ENCODE data around the gene PBX3. TPM values are rescaled to one million over a fixed set of nuclear protein-coding genes. Genes with fewer than 3 reads are reported as not detected.
"Not testable (repeated sequence)": the region's sequence is repeated elsewhere in the genome, so short reads cannot be mapped to it uniquely, and the experiment has no call there.

Gene PBX3
- total RNA-seq, 4 donors from 2014 or later: 25.7 to 71.5 (median 45.1) TPM

DNA sequence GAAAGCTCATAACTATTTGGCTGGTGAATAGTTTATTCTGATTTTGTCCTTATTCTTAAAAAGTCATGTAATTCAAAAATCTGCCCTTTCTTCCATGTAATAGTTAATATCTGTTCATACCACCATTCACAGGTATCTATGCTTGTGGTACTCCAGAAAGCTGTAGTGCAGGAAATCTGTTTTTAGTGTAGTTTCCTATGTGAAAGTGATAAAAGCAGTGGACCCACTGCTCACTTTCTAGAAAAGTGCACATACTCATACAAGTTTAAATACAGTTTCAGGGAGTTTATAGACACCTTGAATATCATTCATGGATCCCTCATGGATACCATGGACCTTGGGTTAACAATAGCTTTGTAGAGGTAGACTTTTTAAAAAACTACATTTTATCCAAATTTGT is 20.2 kb downstream of the PBX3 start:
- no peaks in the 10 kb centered on the region for H3K9me3 ChIP-seq
- H3K27ac ChIP-seq: no peak overlapping the region
- no peak for TF ChIP-seq EP300 (IDR thresholded peaks at IDR 0.05)
- no peak for TF ChIP-seq POLR2AphosphoS5 (IDR thresholded peaks at IDR 0.05)
- TF ChIP-seq, protein P1, sequence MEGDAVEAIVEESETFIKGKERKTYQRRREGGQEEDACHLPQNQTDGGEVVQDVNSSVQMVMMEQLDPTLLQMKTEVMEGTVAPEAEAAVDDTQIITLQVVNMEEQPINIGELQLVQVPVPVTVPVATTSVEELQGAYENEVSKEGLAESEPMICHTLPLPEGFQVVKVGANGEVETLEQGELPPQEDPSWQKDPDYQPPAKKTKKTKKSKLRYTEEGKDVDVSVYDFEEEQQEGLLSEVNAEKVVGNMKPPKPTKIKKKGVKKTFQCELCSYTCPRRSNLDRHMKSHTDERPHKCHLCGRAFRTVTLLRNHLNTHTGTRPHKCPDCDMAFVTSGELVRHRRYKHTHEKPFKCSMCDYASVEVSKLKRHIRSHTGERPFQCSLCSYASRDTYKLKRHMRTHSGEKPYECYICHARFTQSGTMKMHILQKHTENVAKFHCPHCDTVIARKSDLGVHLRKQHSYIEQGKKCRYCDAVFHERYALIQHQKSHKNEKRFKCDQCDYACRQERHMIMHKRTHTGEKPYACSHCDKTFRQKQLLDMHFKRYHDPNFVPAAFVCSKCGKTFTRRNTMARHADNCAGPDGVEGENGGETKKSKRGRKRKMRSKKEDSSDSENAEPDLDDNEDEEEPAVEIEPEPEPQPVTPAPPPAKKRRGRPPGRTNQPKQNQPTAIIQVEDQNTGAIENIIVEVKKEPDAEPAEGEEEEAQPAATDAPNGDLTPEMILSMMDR (IDR thresholded peaks at IDR 0.05): no peak
- TF ChIP-seq POLR2A (IDR thresholded peaks at IDR 0.05): no peak
- no peaks in the 10 kb centered on the region for H3K27me3 ChIP-seq
- H3K4me1 ChIP-seq: peaks cover 22% of the 10 kb centered on the region
- no peak for DNase-seq (ENCODE audit: low spot score in 2 of 2)
- H3K36me3 ChIP-seq: no peaks in the 10 kb centered on the region
- H3K4me3 ChIP-seq: no peak overlapping the region

DNA sequence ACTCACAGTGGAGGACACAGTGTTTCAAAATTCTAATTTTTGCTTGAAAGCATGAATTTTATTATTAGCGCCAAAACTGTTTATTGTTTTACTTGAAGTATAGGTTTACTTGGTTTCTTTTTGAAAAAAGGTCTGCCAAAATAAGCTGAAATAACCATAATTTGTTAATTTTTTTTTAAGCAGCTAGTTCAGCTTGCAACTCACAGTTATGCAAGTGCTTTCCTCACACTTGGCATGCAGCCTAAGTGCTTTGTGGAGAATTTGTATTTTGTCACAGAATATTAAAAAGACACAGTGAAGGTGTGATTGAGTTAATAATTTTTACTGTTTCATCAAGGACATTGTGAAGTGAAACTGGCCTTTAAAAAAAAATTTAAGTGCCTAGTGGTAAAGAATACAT is 21.6 kb downstream of the PBX3 start:
- H3K27me3 ChIP-seq: no peaks in the 10 kb centered on the region
- no peak overlapping the region for H3K27ac ChIP-seq
- H3K9me3 ChIP-seq: no peaks in the 10 kb centered on the region
- peaks cover 11% of the 10 kb centered on the region for H3K4me1 ChIP-seq
- 98% methylated on average over 1 of the region's 1 CpG for WGBS
- no peaks in the 10 kb centered on the region for H3K36me3 ChIP-seq
- no peak for DNase-seq (ENCODE audit: low spot score in 2 of 2)
- no peak for TF ChIP-seq POLR2AphosphoS5 (IDR thresholded peaks at IDR 0.05)
- no peak for TF ChIP-seq POLR2A (IDR thresholded peaks at IDR 0.05)
- TF ChIP-seq, protein P1 (IDR thresholded peaks at IDR 0.05): no peak
- no peak for TF ChIP-seq EP300 (IDR thresholded peaks at IDR 0.05)
- no peak overlapping the region for H3K4me3 ChIP-seq

DNA sequence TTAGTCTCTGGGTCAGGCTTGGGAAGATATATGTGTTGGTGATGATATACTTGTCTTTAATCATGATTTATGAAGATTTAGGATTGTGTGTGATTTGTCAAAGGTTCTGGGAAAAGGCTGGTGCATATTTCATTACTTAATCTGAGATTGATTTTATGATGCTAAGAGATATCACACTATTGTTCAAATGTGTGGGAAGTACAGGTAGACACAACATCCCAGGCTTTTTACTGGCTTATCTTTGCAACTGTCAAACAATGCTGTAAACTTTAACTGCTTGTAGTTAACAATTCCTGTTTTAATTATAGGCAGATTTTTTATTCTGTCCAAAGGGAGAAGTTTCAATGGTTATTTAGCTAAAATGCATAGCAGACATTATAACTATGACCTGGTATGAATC is 23.9 kb downstream of the PBX3 start:
- TF ChIP-seq POLR2AphosphoS5 (IDR thresholded peaks at IDR 0.05) (no peak), EP300 (IDR thresholded peaks at IDR 0.05) (no peak), POLR2A (IDR thresholded peaks at IDR 0.05) (no peak)
- TF ChIP-seq, protein P1 (IDR thresholded peaks at IDR 0.05): no peak
- Histone ChIP-seq H3K27me3 (no peaks in the 10 kb centered on the region), H3K9me3 (no peaks in the 10 kb centered on the region), H3K4me1 (peaks cover 2% of the 10 kb centered on the region), H3K36me3 (no peaks in the 10 kb centered on the region), H3K27ac (no peak overlapping the region), H3K4me3 (no peak overlapping the region)
- DNase-seq (ENCODE audit: low spot score in 2 of 2): no peak

DNA sequence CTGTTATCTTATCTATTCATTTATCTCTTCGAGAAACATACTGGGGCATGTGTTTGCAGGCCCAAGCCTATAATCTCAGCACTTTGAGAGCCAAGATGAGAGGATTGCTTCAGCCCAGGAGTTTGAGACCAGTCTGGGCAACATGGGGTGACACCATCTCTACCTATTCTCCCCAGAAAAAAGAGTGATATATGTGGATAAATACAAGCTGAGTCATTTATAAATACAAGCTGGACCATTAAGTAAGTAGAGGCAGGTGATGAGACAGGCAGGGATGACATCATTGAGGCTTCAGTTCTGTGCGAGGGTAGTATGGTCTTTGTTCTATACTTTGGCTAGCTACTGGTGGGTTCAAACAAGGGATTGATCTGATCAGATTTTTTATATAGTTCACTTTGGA is 25.6 kb downstream of the PBX3 start:
- no peak for TF ChIP-seq POLR2A (IDR thresholded peaks at IDR 0.05)
- TF ChIP-seq, protein P1 (IDR thresholded peaks at IDR 0.05): no peak
- no peak for TF ChIP-seq EP300 (IDR thresholded peaks at IDR 0.05)
- no peak for TF ChIP-seq POLR2AphosphoS5 (IDR thresholded peaks at IDR 0.05)
- H3K27me3 ChIP-seq: no peaks in the 10 kb centered on the region
- no peak for DNase-seq (ENCODE audit: low spot score in 2 of 2)

DNA sequence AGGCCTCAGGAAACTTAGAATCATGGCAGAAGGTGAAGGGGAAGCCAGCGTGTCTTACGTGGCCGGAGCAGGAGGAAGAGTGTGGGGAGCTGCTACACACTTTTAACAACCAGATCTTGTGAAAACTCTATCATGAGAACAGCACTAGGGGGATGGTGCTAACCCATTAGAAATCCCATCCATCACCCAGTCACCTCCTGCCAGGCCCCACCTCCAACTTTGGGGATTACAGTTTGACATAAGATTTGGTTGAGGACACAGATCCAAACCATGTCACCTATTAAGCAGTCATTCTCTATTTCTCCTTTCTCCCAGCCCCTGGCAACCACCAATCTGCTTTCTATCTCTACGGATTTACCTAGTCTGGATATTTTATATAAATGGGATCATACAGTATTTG is 26.9 kb downstream of the PBX3 start:
- TF ChIP-seq EP300 (IDR thresholded peaks at IDR 0.05) (no peak), POLR2AphosphoS5 (IDR thresholded peaks at IDR 0.05) (no peak), POLR2A (IDR thresholded peaks at IDR 0.05) (no peak)
- TF ChIP-seq, protein P1 (IDR thresholded peaks at IDR 0.05): no peak

More for the DNA sequence above, 25.6 kb downstream of the PBX3 start:
- no peaks in the 10 kb centered on the region for H3K9me3 ChIP-seq
- H3K4me1 ChIP-seq: peaks cover 2% of the 10 kb centered on the region
- H3K4me3 ChIP-seq: no peak overlapping the region
- H3K36me3 ChIP-seq: no peaks in the 10 kb centered on the region
- WGBS: 58% methylated on average over 2 of the region's 2 CpGs
- H3K27ac ChIP-seq: no peak overlapping the region

GRCh38 chr9:125776789-125777188 is 29.6 kb downstream of the PBX3 start:
- WGBS: 73% methylated on average over 4 of the region's 4 CpGs
- not testable (repeated sequence) for H3K27ac ChIP-seq; H3K4me3 ChIP-seq; H3K4me1 ChIP-seq; H3K9me3 ChIP-seq; DNase-seq (ENCODE audit: low spot score in 2 of 2); H3K36me3 ChIP-seq; H3K27me3 ChIP-seq

More for the DNA sequence above, 26.9 kb downstream of the PBX3 start:
- Histone ChIP-seq H3K4me1 (peaks cover 2% of the 10 kb centered on the region), H3K27ac (no peak overlapping the region), H3K27me3 (no peaks in the 10 kb centered on the region), H3K36me3 (no peaks in the 10 kb centered on the region), H3K9me3 (no peaks in the 10 kb centered on the region), H3K4me3 (no peak overlapping the region)
- 86% methylated on average over 4 of the region's 4 CpGs for whole genome bisulfite sequencing
- DNase-seq (ENCODE audit: low spot score in 2 of 2): no peak

DNA sequence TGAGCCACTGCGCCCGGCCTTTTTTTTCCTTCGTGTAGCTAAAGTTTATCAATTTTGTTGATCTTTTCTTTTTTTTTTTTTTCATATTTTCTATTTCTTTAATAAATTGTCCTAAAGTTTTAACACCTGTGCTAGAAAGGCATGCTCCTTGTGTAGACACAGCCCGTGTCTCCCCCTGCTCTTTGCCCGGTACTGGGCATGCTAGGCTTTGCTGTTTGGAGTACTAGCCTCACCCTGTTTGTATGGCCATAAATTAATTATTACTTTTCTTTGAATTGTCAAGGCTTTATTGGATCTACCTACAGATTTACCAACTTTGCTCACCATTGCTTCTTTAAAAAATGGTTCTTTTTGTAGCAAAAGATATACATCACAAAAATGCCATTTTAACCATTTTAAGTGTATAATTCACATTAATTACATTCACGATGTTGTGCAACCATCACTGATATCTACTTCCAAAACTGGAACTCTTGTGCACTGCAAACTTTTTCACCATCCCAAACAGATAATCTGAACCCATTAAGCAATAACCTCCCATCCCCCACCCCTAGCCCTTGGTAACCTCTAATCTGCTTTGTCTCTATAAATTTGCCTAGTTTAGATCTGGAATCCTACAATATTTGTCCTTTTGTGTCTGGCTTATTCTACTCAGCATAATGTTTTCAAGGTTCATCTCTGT is 31.5 kb downstream of the PBX3 start:
- not testable (repeated sequence) for H3K4me3 ChIP-seq; H3K27me3 ChIP-seq; H3K27ac ChIP-seq; DNase-seq (ENCODE audit: low spot score in 2 of 2); H3K36me3 ChIP-seq; H3K9me3 ChIP-seq; H3K4me1 ChIP-seq
- 94% methylated on average over 5 of the region's 6 CpGs for WGBS

DNA sequence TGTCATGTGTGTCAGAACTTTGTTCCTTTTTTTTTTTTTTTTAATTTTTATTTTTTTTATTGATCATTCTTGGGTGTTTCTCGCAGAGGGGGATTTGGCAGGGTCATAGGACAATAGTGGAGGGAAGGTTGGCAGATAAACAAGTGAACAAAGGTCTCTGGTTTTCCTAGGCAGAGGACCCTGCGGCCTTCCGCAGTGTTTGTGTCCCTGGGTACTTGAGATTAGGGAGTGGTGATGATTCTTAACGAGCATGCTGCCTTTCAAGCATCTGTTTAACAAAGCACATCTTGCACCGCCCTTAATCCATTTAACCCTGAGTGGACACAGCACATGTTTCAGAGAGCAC is 32.0 kb downstream of the PBX3 start:
- not testable (repeated sequence) for H3K4me3 ChIP-seq; DNase-seq (ENCODE audit: low spot score in 2 of 2); H3K9me3 ChIP-seq; H3K36me3 ChIP-seq; H3K27ac ChIP-seq; H3K4me1 ChIP-seq; H3K27me3 ChIP-seq
- 75% methylated on average over 1 of the region's 5 CpGs for WGBS

Measured in suprapubic skin (tissue), 4 donors.